SK-N-SH (cell line): Measurements from ENCODE around the gene SLC26A8. TPM values are rescaled to one million over a fixed set of nuclear protein-coding genes. Genes with fewer than 3 reads are reported as not detected.

ENCODE experiments used
- CTCF ChIA-PET: fragments of 300-600, 350-600 bp; formaldehyde crosslinking; extraction: SDS; loops from one replicate; lab custom pipeline; 2021; lab: Yijun Ruan, JAX
- POLR2A ChIA-PET: fragments of 350-600 bp; sonication (Branson Sonifier 250); formaldehyde crosslinking; extraction: SDS; loops from one replicate; lab custom pipeline; 2020; ENCODE audit warnings: antibody characterized with exemption, inconsistent platforms; lab: Yijun Ruan, JAX
- DNase-seq: peaks from one replicate; pipeline ENCODE4 v3.0.0; 2012
- H2AFZ ChIP-seq: fragments of 200-600 bp; sonication (generic); 2 replicates; pipeline ENCODE4 v1.8.1; 2016; ENCODE audit warnings: antibody characterized with exemption, mild to moderate bottlenecking, low read depth
- H3F3A ChIP-seq: fragments of 200-600 bp; sonication (generic); replicated peaks from 2 replicates; pipeline ENCODE3; 2016; ENCODE audit warnings: antibody characterized with exemption, mild to moderate bottlenecking; ENCODE audit not compliant: insufficient read depth
- H3K27ac ChIP-seq, 2 experiments: fragments of 200-500 bp in 1 of 2; fragments of 200-600 bp in 1 of 2; sonication (Bioruptor generic) in 1 of 2; sonication (generic), shearing (Covaris generic) in 1 of 2; 2 replicates each; pipeline versions ENCODE4 v1.5.1 to v1.6.1; 2014 to 2016; ENCODE audit warnings: low read depth in 2 of 2, inconsistent platforms in 1 of 2, low read length in 1 of 2, mild to moderate bottlenecking in 1 of 2, mixed read lengths in 1 of 2
- H3K27me3 ChIP-seq: fragments of 200-600 bp; sonication (generic), shearing (Covaris generic); 2 replicates; pipeline ENCODE4 v1.6.1; 2016; ENCODE audit warnings: mixed run types; ENCODE audit not compliant: insufficient read depth
- H3K36me3 ChIP-seq, 2 experiments: fragments of 200-500 bp in 1 of 2; fragments of 200-600 bp in 1 of 2; sonication (Bioruptor generic) in 1 of 2; sonication (generic) in 1 of 2; replicated peaks in 1 of 2; 2 replicates each; pipeline versions ENCODE3 to v1.5.1; 2014 to 2016; ENCODE audit warnings: low read length in 1 of 2, mild to moderate bottlenecking in 1 of 2; ENCODE audit not compliant: insufficient read depth in 2 of 2, control insufficient read depth in 1 of 2
- H3K4me1 ChIP-seq, 2 experiments: fragments of 200-500 bp in 1 of 2; fragments of 200-600 bp in 1 of 2; sonication (Bioruptor generic) in 1 of 2; sonication (generic), shearing (Covaris generic) in 1 of 2; 2 replicates each; pipeline versions ENCODE4 v1.5.1 to v1.6.1; 2014 to 2016; ENCODE audit warnings: low read depth in 1 of 2, low read length in 1 of 2, mixed run types in 1 of 2; ENCODE audit not compliant: insufficient read depth in 2 of 2, control insufficient read depth in 1 of 2
- H3K4me2 ChIP-seq: fragments of 200-600 bp; sonication (generic), shearing (Covaris generic); 2 replicates; pipeline ENCODE4 v1.6.1; 2017; ENCODE audit warnings: mixed run types
- H3K4me3 ChIP-seq, 2 experiments: fragments of 200-500 bp in 1 of 2; fragments of 200-600 bp in 1 of 2; sonication (Bioruptor generic) in 1 of 2; sonication (generic), shearing (Covaris generic) in 1 of 2; 2 replicates each; pipeline versions ENCODE4 v1.5.1 to v1.8.1; 2014 to 2016; ENCODE audit warnings: low read depth in 2 of 2, inconsistent platforms in 1 of 2, low read length in 1 of 2, mild to moderate bottlenecking in 1 of 2, mixed read lengths in 1 of 2, moderate library complexity in 1 of 2
- H3K79me2 ChIP-seq: fragments of 200-600 bp; sonication (generic); 2 replicates; pipeline ENCODE4 v1.8.1; 2017; ENCODE audit warnings: mild to moderate bottlenecking; ENCODE audit not compliant: insufficient read depth
- H3K9ac ChIP-seq: fragments of 200-600 bp; sonication (generic); 2 replicates; pipeline ENCODE4 v1.6.1; 2017; ENCODE audit warnings: mixed run types
- H3K9me2 ChIP-seq: fragments of 200-600 bp; sonication (generic); 2 replicates; pipeline ENCODE4 v1.6.1; 2017; ENCODE audit warnings: mixed run types
- H3K9me3 ChIP-seq: fragments of 200-600 bp; sonication (generic); 2 replicates; pipeline ENCODE4 v1.6.1; 2017; ENCODE audit warnings: mixed run types, mild to moderate bottlenecking, moderate library complexity
- H4K20me1 ChIP-seq: fragments of 200-600 bp; sonication (generic); 2 replicates; pipeline ENCODE4 v1.6.1; 2017; ENCODE audit warnings: mild to moderate bottlenecking, mixed run types; ENCODE audit not compliant: insufficient read depth
- ELF1 ChIP-seq: IDR thresholded peaks from 2 replicates; pipeline ENCODE4 v1.4.0; 2012
- EP300 ChIP-seq, 2 experiments: IDR thresholded peaks; 2 replicates each; pipeline versions ENCODE4 v1.4.0 to v1.6.1; 2012; ENCODE audit warnings: borderline replicate concordance in 1 of 2, low read depth in 1 of 2, low read length in 1 of 2
- EZH2phosphoT487 ChIP-seq: fragments of 200-600 bp; sonication (generic); IDR thresholded peaks from 2 replicates; pipeline ENCODE4 v1.6.1; 2017; ENCODE audit warnings: low read depth, mixed run types, mild to moderate bottlenecking, antibody characterized with exemption, moderate library complexity, borderline replicate concordance
- FOSL2 ChIP-seq: IDR thresholded peaks from 2 replicates; pipeline ENCODE4 v1.4.0; 2012; ENCODE audit warnings: low read depth, mild to moderate bottlenecking, moderate library complexity, borderline replicate concordance
- FOXM1 ChIP-seq: IDR thresholded peaks from 2 replicates; pipeline ENCODE4 v1.4.0; 2012; ENCODE audit warnings: low read depth, mild to moderate bottlenecking
- GATA2 ChIP-seq: sonication (generic); formaldehyde crosslinking; IDR thresholded peaks from 2 replicates; pipeline ENCODE4 v1.5.0; 2020; ENCODE audit warnings: mild to moderate bottlenecking, missing genetic modification reagents
- MXI1 ChIP-seq: IDR thresholded peaks from 2 replicates; pipeline ENCODE4 v1.6.1; 2012; ENCODE audit warnings: mild to moderate bottlenecking, low read depth, low read length, improper control_type of control experiment
- NFIC ChIP-seq: IDR thresholded peaks from 2 replicates; pipeline ENCODE4 v1.4.0; 2012; ENCODE audit warnings: borderline replicate concordance
- RAD21 ChIP-seq: IDR thresholded peaks from 2 replicates; pipeline ENCODE4 v1.6.1; 2012; ENCODE audit warnings: mild to moderate bottlenecking, low read length
- RCOR1 ChIP-seq: fragments of 150-350 bp; IDR thresholded peaks from 2 replicates; pipeline ENCODE4 v1.6.1; 2017; ENCODE audit warnings: antibody characterized with exemption, low read length
- SMC3 ChIP-seq: IDR thresholded peaks from 2 replicates; pipeline ENCODE4 v1.6.1; 2012; ENCODE audit warnings: low read depth, low read length, improper control_type of control experiment
- TCF12 ChIP-seq: IDR thresholded peaks from 2 replicates; pipeline ENCODE4 v1.4.0; 2012
- YY1 ChIP-seq: IDR thresholded peaks from 2 replicates; pipeline ENCODE4 v1.4.0; 2012; ENCODE audit warnings: low read depth, mild to moderate bottlenecking
- WGBS: methylation state at CpG from one replicate; pipeline ENCODE4 v1.1.6; 2017; ENCODE audit warnings: low lambda C conversion rate; 5-methylcytosine and 5-hydroxymethylcytosine counted together
- polyA plus RNA-seq, 3 experiments: library from polyadenylated mRNA; depleted of rRNA; stranded (reverse); fragments of >200 nt; gene quantifications; 2 replicates each; pipeline ENCODE4 v1.2.3, GENCODE V29; 2012
- TF ChIP-seq, protein P1 (sequence below): IDR thresholded peaks from 2 replicates; pipeline ENCODE4 v1.6.1; 2012; ENCODE audit warnings: mild to moderate bottlenecking, low read depth, low read length, moderate library complexity
- TF ChIP-seq, protein P2 (sequence below): IDR thresholded peaks from 2 replicates; pipeline ENCODE4 v1.4.0; 2012; ENCODE audit warnings: low read depth, borderline replicate concordance
- TF ChIP-seq, protein P3 (sequence below): fragments of 150-350 bp; IDR thresholded peaks from 2 replicates; pipeline ENCODE4 v1.6.1; 2016; ENCODE audit warnings: mild to moderate bottlenecking, low read depth, low read length
- TF ChIP-seq, protein P4 (sequence below): IDR thresholded peaks from 2 replicates; pipeline ENCODE4 v1.4.0; 2012; ENCODE audit warnings: low read depth
- TF ChIP-seq, protein P5 (sequence below): IDR thresholded peaks from 2 replicates; pipeline ENCODE4 v1.4.0; 2012; ENCODE audit warnings: low read depth, borderline replicate concordance

Gene SLC26A8
- polyA plus RNA-seq, 1 of the 3 experiments (the other 2 are of a cell fraction) = not detected

DNA sequence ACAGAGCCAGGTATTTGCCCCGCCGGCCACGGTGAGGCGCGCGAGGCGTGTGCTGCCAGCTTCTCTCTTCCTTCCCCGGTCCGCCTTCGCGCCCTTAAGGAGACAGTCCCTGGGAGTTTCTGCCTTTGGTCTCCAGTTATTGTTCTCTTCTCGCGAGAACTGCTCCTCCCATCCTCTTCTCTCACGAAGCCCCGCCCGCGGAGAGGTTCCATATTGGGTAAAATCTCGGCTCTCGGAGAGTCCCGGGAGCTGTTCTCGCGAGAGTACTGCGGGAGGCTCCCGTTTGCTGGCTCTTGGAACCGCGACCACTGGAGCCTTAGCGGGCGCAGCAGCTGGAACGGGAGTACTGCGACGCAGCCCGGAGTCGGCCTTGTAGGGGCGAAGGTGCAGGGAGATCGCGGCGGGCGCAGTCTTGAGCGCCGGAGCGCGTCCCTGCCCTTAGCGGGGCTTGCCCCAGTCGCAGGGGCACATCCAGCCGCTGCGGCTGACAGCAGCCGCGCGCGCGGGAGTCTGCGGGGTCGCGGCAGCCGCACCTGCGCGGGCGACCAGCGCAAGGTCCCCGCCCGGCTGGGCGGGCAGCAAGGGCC is 3.2 kb upstream of the SLC26A8 start, which contains the start of gene MAPK14 (continued):
- TF ChIP-seq, protein P1, sequence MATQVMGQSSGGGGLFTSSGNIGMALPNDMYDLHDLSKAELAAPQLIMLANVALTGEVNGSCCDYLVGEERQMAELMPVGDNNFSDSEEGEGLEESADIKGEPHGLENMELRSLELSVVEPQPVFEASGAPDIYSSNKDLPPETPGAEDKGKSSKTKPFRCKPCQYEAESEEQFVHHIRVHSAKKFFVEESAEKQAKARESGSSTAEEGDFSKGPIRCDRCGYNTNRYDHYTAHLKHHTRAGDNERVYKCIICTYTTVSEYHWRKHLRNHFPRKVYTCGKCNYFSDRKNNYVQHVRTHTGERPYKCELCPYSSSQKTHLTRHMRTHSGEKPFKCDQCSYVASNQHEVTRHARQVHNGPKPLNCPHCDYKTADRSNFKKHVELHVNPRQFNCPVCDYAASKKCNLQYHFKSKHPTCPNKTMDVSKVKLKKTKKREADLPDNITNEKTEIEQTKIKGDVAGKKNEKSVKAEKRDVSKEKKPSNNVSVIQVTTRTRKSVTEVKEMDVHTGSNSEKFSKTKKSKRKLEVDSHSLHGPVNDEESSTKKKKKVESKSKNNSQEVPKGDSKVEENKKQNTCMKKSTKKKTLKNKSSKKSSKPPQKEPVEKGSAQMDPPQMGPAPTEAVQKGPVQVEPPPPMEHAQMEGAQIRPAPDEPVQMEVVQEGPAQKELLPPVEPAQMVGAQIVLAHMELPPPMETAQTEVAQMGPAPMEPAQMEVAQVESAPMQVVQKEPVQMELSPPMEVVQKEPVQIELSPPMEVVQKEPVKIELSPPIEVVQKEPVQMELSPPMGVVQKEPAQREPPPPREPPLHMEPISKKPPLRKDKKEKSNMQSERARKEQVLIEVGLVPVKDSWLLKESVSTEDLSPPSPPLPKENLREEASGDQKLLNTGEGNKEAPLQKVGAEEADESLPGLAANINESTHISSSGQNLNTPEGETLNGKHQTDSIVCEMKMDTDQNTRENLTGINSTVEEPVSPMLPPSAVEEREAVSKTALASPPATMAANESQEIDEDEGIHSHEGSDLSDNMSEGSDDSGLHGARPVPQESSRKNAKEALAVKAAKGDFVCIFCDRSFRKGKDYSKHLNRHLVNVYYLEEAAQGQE = no peak
- TF ChIP-seq, protein P2, sequence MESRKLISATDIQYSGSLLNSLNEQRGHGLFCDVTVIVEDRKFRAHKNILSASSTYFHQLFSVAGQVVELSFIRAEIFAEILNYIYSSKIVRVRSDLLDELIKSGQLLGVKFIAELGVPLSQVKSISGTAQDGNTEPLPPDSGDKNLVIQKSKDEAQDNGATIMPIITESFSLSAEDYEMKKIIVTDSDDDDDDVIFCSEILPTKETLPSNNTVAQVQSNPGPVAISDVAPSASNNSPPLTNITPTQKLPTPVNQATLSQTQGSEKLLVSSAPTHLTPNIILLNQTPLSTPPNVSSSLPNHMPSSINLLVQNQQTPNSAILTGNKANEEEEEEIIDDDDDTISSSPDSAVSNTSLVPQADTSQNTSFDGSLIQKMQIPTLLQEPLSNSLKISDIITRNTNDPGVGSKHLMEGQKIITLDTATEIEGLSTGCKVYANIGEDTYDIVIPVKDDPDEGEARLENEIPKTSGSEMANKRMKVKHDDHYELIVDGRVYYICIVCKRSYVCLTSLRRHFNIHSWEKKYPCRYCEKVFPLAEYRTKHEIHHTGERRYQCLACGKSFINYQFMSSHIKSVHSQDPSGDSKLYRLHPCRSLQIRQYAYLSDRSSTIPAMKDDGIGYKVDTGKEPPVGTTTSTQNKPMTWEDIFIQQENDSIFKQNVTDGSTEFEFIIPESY = peak; percentile 99
- TF ChIP-seq, protein P3, sequence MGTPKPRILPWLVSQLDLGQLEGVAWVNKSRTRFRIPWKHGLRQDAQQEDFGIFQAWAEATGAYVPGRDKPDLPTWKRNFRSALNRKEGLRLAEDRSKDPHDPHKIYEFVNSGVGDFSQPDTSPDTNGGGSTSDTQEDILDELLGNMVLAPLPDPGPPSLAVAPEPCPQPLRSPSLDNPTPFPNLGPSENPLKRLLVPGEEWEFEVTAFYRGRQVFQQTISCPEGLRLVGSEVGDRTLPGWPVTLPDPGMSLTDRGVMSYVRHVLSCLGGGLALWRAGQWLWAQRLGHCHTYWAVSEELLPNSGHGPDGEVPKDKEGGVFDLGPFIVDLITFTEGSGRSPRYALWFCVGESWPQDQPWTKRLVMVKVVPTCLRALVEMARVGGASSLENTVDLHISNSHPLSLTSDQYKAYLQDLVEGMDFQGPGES = no peak; the same call in 1 of the 2 replicates
- peak; percentile 75 for TF ChIP-seq MXI1
- TF ChIP-seq NFIC = no peak; the same call in 1 of the 2 replicates
- peak; percentile 98 for TF ChIP-seq RAD21
- TF ChIP-seq YY1 = peak; percentile 73; the same call in 1 of the 2 replicates
- peak; percentile 21; the same call in 1 of the 2 replicates for TF ChIP-seq ELF1
- TF ChIP-seq, protein P4, sequence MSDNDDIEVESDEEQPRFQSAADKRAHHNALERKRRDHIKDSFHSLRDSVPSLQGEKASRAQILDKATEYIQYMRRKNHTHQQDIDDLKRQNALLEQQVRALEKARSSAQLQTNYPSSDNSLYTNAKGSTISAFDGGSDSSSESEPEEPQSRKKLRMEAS = peak; percentile 91; the same call in 1 of the 2 replicates
- TF ChIP-seq EZH2phosphoT487 = no peak
- no peak; the same call in 1 of the 2 replicates for TF ChIP-seq TCF12
- peak; percentile 99 for TF ChIP-seq SMC3
- peak; percentile 72; the same call in 1 of the 2 replicates for TF ChIP-seq RCOR1
- TF ChIP-seq, all 33 proteins: peak for 15

DNA sequence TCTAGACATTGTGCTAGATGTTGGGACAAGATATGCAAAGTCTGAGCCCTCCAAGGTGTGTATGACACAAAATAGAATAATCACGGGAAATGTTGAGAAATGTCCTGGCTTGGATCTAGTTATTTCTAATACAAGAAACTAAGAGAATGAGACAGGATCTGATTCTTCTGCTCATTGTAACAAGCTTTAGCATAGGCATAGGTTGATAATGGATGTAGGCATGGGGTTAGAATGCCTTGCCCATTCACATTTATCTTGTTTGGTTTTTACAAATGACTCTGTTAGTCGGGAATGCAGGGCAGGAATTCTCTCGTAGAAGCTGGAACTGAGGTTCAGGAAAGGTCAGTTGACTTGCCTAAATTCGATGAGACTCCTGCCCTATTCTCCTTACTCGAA is 1.5 kb upstream of the SLC26A8 start:
- H3K4me2 ChIP-seq = peak overlapping the region; percentile 4
- ChIA-PET CTCF (interaction anchor here (0.9 to 8.3 kb wide), 4 partner anchors 70 to 339 kb away, joined by 4 to 224 read pairs (median 4); no protein-coding TSS in a partner anchor), POLR2A (no interaction called here)
- no peaks in the 10 kb centered on the region for H3K36me3 ChIP-seq
- H4K20me1 ChIP-seq = no peaks in the 10 kb centered on the region
- no peak for DNase-seq
- no peaks in the 10 kb centered on the region for H3K9me3 ChIP-seq
- no peaks in the 10 kb centered on the region for H3K27me3 ChIP-seq
- H3F3A ChIP-seq = peaks cover 23% of the 10 kb centered on the region
- no peaks in the 10 kb centered on the region; a peak in 2 of 4 replicates for H3K4me1 ChIP-seq
- 63% methylated on average over 5 of the region's 5 CpGs for WGBS
- no peak overlapping the region for H3K4me3 ChIP-seq
- peak overlapping the region; percentile 52; the same call in 1 of the 2 replicates for H2AFZ ChIP-seq
- H3K9me2 ChIP-seq = no peaks in the 10 kb centered on the region
- H3K27ac ChIP-seq = peak overlapping the region in 1 of 2 experiments; percentile 45; a peak in 2 of 4 replicates
- no peak overlapping the region for H3K9ac ChIP-seq
- peaks cover 33% of the 10 kb centered on the region for H3K79me2 ChIP-seq
- no peak for TF ChIP-seq GATA2 (CRISPR knock-in tag)
- no peak for TF ChIP-seq RAD21
- TF ChIP-seq FOXM1 = no peak
- TF ChIP-seq, protein P5, sequence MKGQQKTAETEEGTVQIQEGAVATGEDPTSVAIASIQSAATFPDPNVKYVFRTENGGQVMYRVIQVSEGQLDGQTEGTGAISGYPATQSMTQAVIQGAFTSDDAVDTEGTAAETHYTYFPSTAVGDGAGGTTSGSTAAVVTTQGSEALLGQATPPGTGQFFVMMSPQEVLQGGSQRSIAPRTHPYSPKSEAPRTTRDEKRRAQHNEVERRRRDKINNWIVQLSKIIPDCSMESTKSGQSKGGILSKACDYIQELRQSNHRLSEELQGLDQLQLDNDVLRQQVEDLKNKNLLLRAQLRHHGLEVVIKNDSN = no peak
- TF ChIP-seq, protein P4 = no peak
- no peak for TF ChIP-seq YY1
- no peak for TF ChIP-seq ELF1
- TF ChIP-seq FOSL2 = peak; percentile 11; the same call in 1 of the 2 replicates
- no peak for TF ChIP-seq EZH2phosphoT487
- TF ChIP-seq EP300 (IDR thresholded peaks at IDR 0.05; ENCODE audit: borderline replicate concordance in 1 of 2, low read depth in 1 of 2, low read length in 1 of 2) = no peak
